Small intestine (tissue), 4 donors: Measurements from ENCODE around the gene TXLNA. TPM values are rescaled to one million over a fixed set of nuclear protein-coding genes. Genes with fewer than 3 reads are reported as not detected.

ENCODE experiments used
- polyA plus RNA-seq, 4 donors: library from polyadenylated mRNA; stranded (reverse) in 3 of 4; unstranded in 1 of 4; fragments of 200-250 nt in 3 of 4; fragments of 120-200 nt in 1 of 4; gene quantifications; one replicate each; pipeline versions ENCODE4 v1.2.1 to v1.2.3, GENCODE V29; 2013
- donor health status: healthy with polysubstance abuse.
- donor health status: Bipolar disorder and iron deficiency.
- donor health status: healthy.

The TXLNA gene
- polyA plus RNA-seq, 4 donors = 6.9 to 28.1 (median 18.1) TPM

Other genes with a start within 250 kb of the TXLNA start
- 100 to 1,000 TPM; 115 to 213 (median 124) TPM for gene PTP4A2, start 241.3 kb upstream of the TXLNA start, polyA plus RNA-seq
- 100 to 1,000 TPM in 1 of 4 donors, 10 to 100 TPM in 3; 50.1 to 123 (median 77.7) TPM for gene KHDRBS1, start 165.8 kb upstream of the TXLNA start, polyA plus RNA-seq
- gene TMEM39B, start 106.7 kb upstream of the TXLNA start, polyA plus RNA-seq = 10 to 100 TPM in 2 of 4 donors, 1 to 10 TPM in 2; 4.2 to 15.6 (median 8.0) TPM
- gene KPNA6, start 71.6 kb upstream of the TXLNA start, polyA plus RNA-seq = 10 to 100 TPM in 2 of 4 donors, 1 to 10 TPM in 2; 5.4 to 25.6 (median 9.1) TPM
- 1 to 10 TPM; 2.5 to 9.3 (median 6.2) TPM for gene CCDC28B, start 20.9 kb downstream of the TXLNA start, polyA plus RNA-seq
- gene IQCC, start 26.0 kb downstream of the TXLNA start, polyA plus RNA-seq = 1 to 10 TPM in 3 of 4 donors, under 1 TPM in 1; 0.54 to 4.8 (median 1.8) TPM
- under 1 TPM in 1 of 4 donors, not detected in 3; 0.41 TPM for gene DCDC2B, start 29.4 kb downstream of the TXLNA start, polyA plus RNA-seq
- gene TMEM234, start 42.7 kb downstream of the TXLNA start, polyA plus RNA-seq = 10 to 100 TPM in 2 of 4 donors, 1 to 10 TPM in 2; 6.5 to 22.1 (median 10.5) TPM
- 100 to 1,000 TPM; 158 to 234 (median 169) TPM for gene EIF3I, start 42.7 kb downstream of the TXLNA start, polyA plus RNA-seq
- gene FAM167B, start 67.5 kb downstream of the TXLNA start, polyA plus RNA-seq = 1 to 10 TPM; 1.4 to 6.4 (median 2.6) TPM
- 10 to 100 TPM in 1 of 4 donors, 1 to 10 TPM in 3; 3.1 to 14.1 (median 4.0) TPM for gene LCK, start 71.6 kb downstream of the TXLNA start, polyA plus RNA-seq
- 100 to 1,000 TPM in 3 of 4 donors, 10 to 100 TPM in 1; 87.0 to 161 (median 112) TPM for gene HDAC1, start 112.4 kb downstream of the TXLNA start, polyA plus RNA-seq
- 100 to 1,000 TPM in 2 of 4 donors, 10 to 100 TPM in 2; 55.9 to 132 (median 91.1) TPM for gene MARCKSL1, start 156.6 kb downstream of the TXLNA start, polyA plus RNA-seq
- gene FAM229A, start 182.8 kb downstream of the TXLNA start, polyA plus RNA-seq = 10 to 100 TPM in 3 of 4 donors, 1 to 10 TPM in 1; 4.9 to 69.8 (median 28.0) TPM
- 1 to 10 TPM in 1 of 4 donors, under 1 TPM in 2, not detected in 1; 0.45 to 5.2 (median 0.48) TPM for gene TSSK3, start 182.9 kb downstream of the TXLNA start, polyA plus RNA-seq
- 10 to 100 TPM; 38.5 to 61.2 (median 39.4) TPM for gene BSDC1, start 214.8 kb downstream of the TXLNA start, polyA plus RNA-seq